Fibroblast of pulmonary artery (primary cell): ENCODE data around the gene RHBDD1.

Experiments
- DNase-seq: peaks from one replicate; pipeline ENCODE4 v3.0.0-alpha.2; 2010; ENCODE audit warnings: low read depth
- H3K4me3 ChIP-seq: replicated peaks from 2 replicates; pipeline ENCODE4 v1.5.1; 2011; ENCODE audit warnings: low read depth, mild to moderate bottlenecking, control low read depth, low read length, moderate library complexity
- CTCF ChIP-seq: IDR thresholded peaks from 2 replicates; pipeline ENCODE4 v1.5.1; 2011; ENCODE audit warnings: mild to moderate bottlenecking, control low read depth, low read length, inconsistent platforms; ENCODE audit errors: missing control alignments

Gene RHBDD1

GRCh38 chr2:227013881-227014280 lies 178.0 kb downstream of the RHBDD1 start:
- H3K4me3 ChIP-seq = no peak overlapping the region
- no peak for DNase-seq
- TF ChIP-seq CTCF = no peak

- no peak overlapping the region for H3K4me3 ChIP-seq
- no peak for TF ChIP-seq CTCF
- DNase-seq = no peak
These were observed 181.0 kb downstream of the RHBDD1 start for GRCh38 chr2:227016894-227017293.

GRCh38 chr2:227020416-227020815 lies 184.6 kb downstream of the RHBDD1 start:
- DNase-seq = no peak
- H3K4me3 ChIP-seq = no peak overlapping the region
- no peak for TF ChIP-seq CTCF

GRCh38 chr2:227022608-227023007 lies 186.8 kb downstream of the RHBDD1 start:
- no peak overlapping the region for H3K4me3 ChIP-seq
- no peak for TF ChIP-seq CTCF
- DNase-seq = no peak

- no peak overlapping the region for H3K4me3 ChIP-seq
- no peak for DNase-seq
- TF ChIP-seq CTCF = no peak
These were observed 189.7 kb downstream of the RHBDD1 start for GRCh38 chr2:227025510-227025909.

GRCh38 chr2:227029426-227030105 lies 193.7 kb downstream of the RHBDD1 start:
- no peak for DNase-seq
- no peak for TF ChIP-seq CTCF
- no peak overlapping the region for H3K4me3 ChIP-seq

GRCh38 chr2:227030789-227031188 lies 194.9 kb downstream of the RHBDD1 start:
- no peak overlapping the region for H3K4me3 ChIP-seq
- no peak for DNase-seq
- TF ChIP-seq CTCF = no peak
